NCI-H748 (cell line): ENCODE data around the gene MYO9A.

Source experiments
- DNase-seq: peaks from one replicate; lab custom pipeline; 2025; ENCODE audit not compliant: unreplicated experiment; lab: John Stamatoyannopoulos, UW

The MYO9A gene

GRCh38 chr15:71970435-71970834, 147.5 kb downstream of the MYO9A start:
- DNase-seq: no peak

- no peak for DNase-seq
Measured at GRCh38 chr15:71962537-71962936, 155.4 kb downstream of the MYO9A start.

GRCh38 chr15:71957026-71957425, 160.9 kb downstream of the MYO9A start:
- DNase-seq: no peak

- DNase-seq: no peak
Measured at GRCh38 chr15:71951134-71951533, 166.8 kb downstream of the MYO9A start.

- no peak for DNase-seq
Measured at GRCh38 chr15:71945012-71945411, 172.9 kb downstream of the MYO9A start.

GRCh38 chr15:71943806-71944205, 174.1 kb downstream of the MYO9A start:
- DNase-seq: no peak

- DNase-seq: no peak
Measured at GRCh38 chr15:71939981-71940588, 177.9 kb downstream of the MYO9A start.

GRCh38 chr15:71937650-71938311, 180.2 kb downstream of the MYO9A start:
- DNase-seq: no peak

- DNase-seq: no peak
Measured at GRCh38 chr15:71934446-71934845, 183.5 kb downstream of the MYO9A start.

- DNase-seq: no peak
Measured at GRCh38 chr15:71932689-71933088, 185.3 kb downstream of the MYO9A start.

GRCh38 chr15:71931261-71931660, 186.7 kb downstream of the MYO9A start:
- no peak for DNase-seq

GRCh38 chr15:71925145-71925544, 192.8 kb downstream of the MYO9A start:
- DNase-seq: no peak

- no peak for DNase-seq
Measured at GRCh38 chr15:71921191-71921590, 196.8 kb downstream of the MYO9A start.

- DNase-seq: no peak
Measured at GRCh38 chr15:71920573-71920972, 197.4 kb downstream of the MYO9A start.

- peak; percentile 17 for DNase-seq
Measured at GRCh38 chr15:71916834-71917233, 201.1 kb downstream of the MYO9A start.

GRCh38 chr15:71914092-71914491, 203.9 kb downstream of the MYO9A start:
- DNase-seq: no peak

- DNase-seq: peak; percentile 26
Measured at GRCh38 chr15:71899674-71900073, 218.3 kb downstream of the MYO9A start.

- DNase-seq: no peak
Measured at GRCh38 chr15:71893691-71894090, 224.3 kb downstream of the MYO9A start.

GRCh38 chr15:71892335-71892734, 225.6 kb downstream of the MYO9A start:
- no peak for DNase-seq

GRCh38 chr15:71891026-71891425, 226.9 kb downstream of the MYO9A start:
- DNase-seq: no peak

- DNase-seq: no peak
Measured at GRCh38 chr15:71889947-71890346, 228.0 kb downstream of the MYO9A start.

GRCh38 chr15:71889385-71889784, 228.6 kb downstream of the MYO9A start:
- DNase-seq: no peak

- DNase-seq: no peak
Measured at GRCh38 chr15:71888797-71889196, 229.2 kb downstream of the MYO9A start.
